ENCODE data around the gene C1D. TPM values are rescaled to one million over a fixed set of nuclear protein-coding genes. Genes with fewer than 3 reads are reported as not detected.

Gene C1D
- total and polyA plus RNA-seq, 2 donors from 2014 or later, result 23.0 to 34.2 TPM

GRCh38 chr2:68044099-68044498, 18.7 kb downstream of the C1D start:
- Histone ChIP-seq H3K4me3 (ENCODE audit: low read length in 3 of 3) (no peak overlapping the region), H3K27ac (ENCODE audit: low read depth in 2 of 2, low read length in 2 of 2) (no peak overlapping the region), H3K4me1 (ENCODE audit: control insufficient read depth in 2 of 3, insufficient read depth in 2 of 3, low read depth in 1 of 3, low read length in 3 of 3) (no peaks in the 10 kb centered on the region), H3K9me3 (ENCODE audit: control insufficient read depth in 2 of 3, insufficient read depth in 1 of 3, low read length in 3 of 3) (no peaks in the 10 kb centered on the region), H3K36me3 (ENCODE audit: control insufficient read depth in 2 of 3, insufficient read depth in 3 of 3, low read length in 3 of 3) (no peaks in the 10 kb centered on the region), H3K27me3 (ENCODE audit: control insufficient read depth, insufficient read depth, low read length) (no peaks in the 10 kb centered on the region), H3K9ac (ENCODE audit: low read length in 3 of 3) (no peak overlapping the region)
- intact Hi-C loops (cut with DNase I), result no loop called here
- no peak for TF ChIP-seq CTCF (IDR thresholded peaks at IDR 0.05; ENCODE audit: borderline replicate concordance, extremely low read depth, insufficient read depth)
- no peak for DNase-seq
- no peak for FAIRE-seq

- no peak for DNase-seq
- no peaks in the 10 kb centered on the region for H3K4me1 ChIP-seq (ENCODE audit: control insufficient read depth in 2 of 3, insufficient read depth in 2 of 3, low read depth in 1 of 3, low read length in 3 of 3)
- no peaks in the 10 kb centered on the region for H3K9me3 ChIP-seq (ENCODE audit: control insufficient read depth in 2 of 3, insufficient read depth in 1 of 3, low read length in 3 of 3)
- no peaks in the 10 kb centered on the region for H3K27me3 ChIP-seq (ENCODE audit: control insufficient read depth, insufficient read depth, low read length)
- H3K27ac ChIP-seq (ENCODE audit: low read depth in 2 of 2, low read length in 2 of 2), result no peak overlapping the region
- intact Hi-C loops (cut with DNase I), result no loop called here
- no peak for TF ChIP-seq CTCF (IDR thresholded peaks at IDR 0.05; ENCODE audit: borderline replicate concordance, extremely low read depth, insufficient read depth)
- no peak for FAIRE-seq
- H3K4me3 ChIP-seq (ENCODE audit: low read length in 3 of 3), result no peak overlapping the region
- H3K9ac ChIP-seq (ENCODE audit: low read length in 3 of 3), result no peak overlapping the region
- no peaks in the 10 kb centered on the region for H3K36me3 ChIP-seq (ENCODE audit: control insufficient read depth in 2 of 3, insufficient read depth in 3 of 3, low read length in 3 of 3)
Observed at GRCh38 chr2:68043695-68044094, 19.1 kb downstream of the C1D start.

GRCh38 chr2:68043032-68043431, 19.8 kb downstream of the C1D start:
- no peak for TF ChIP-seq CTCF (IDR thresholded peaks at IDR 0.05; ENCODE audit: borderline replicate concordance, extremely low read depth, insufficient read depth)
- H3K9ac ChIP-seq (ENCODE audit: low read length in 3 of 3), result no peak overlapping the region
- H3K4me3 ChIP-seq (ENCODE audit: low read length in 3 of 3), result no peak overlapping the region
- no peak overlapping the region for H3K27ac ChIP-seq (ENCODE audit: low read depth in 2 of 2, low read length in 2 of 2)
- FAIRE-seq (no peak), DNase-seq (no peak)
- no peaks in the 10 kb centered on the region for H3K27me3 ChIP-seq (ENCODE audit: control insufficient read depth, insufficient read depth, low read length)
- no peaks in the 10 kb centered on the region for H3K4me1 ChIP-seq (ENCODE audit: control insufficient read depth in 2 of 3, insufficient read depth in 2 of 3, low read depth in 1 of 3, low read length in 3 of 3)
- H3K36me3 ChIP-seq (ENCODE audit: control insufficient read depth in 2 of 3, insufficient read depth in 3 of 3, low read length in 3 of 3), result no peaks in the 10 kb centered on the region
- H3K9me3 ChIP-seq (ENCODE audit: control insufficient read depth in 2 of 3, insufficient read depth in 1 of 3, low read length in 3 of 3), result no peaks in the 10 kb centered on the region
- intact Hi-C loops (cut with DNase I), result no loop called here

GRCh38 chr2:68041704-68042245, 21.0 kb downstream of the C1D start:
- Histone ChIP-seq H3K9me3 (ENCODE audit: control insufficient read depth in 2 of 3, insufficient read depth in 1 of 3, low read length in 3 of 3) (no peaks in the 10 kb centered on the region), H3K9ac (ENCODE audit: low read length in 3 of 3) (no peak overlapping the region), H3K4me3 (ENCODE audit: low read length in 3 of 3) (no peak overlapping the region), H3K4me1 (ENCODE audit: control insufficient read depth in 2 of 3, insufficient read depth in 2 of 3, low read depth in 1 of 3, low read length in 3 of 3) (no peaks in the 10 kb centered on the region), H3K27me3 (ENCODE audit: control insufficient read depth, insufficient read depth, low read length) (no peaks in the 10 kb centered on the region), H3K36me3 (ENCODE audit: control insufficient read depth in 2 of 3, insufficient read depth in 3 of 3, low read length in 3 of 3) (no peaks in the 10 kb centered on the region), H3K27ac (ENCODE audit: low read depth in 2 of 2, low read length in 2 of 2) (no peak overlapping the region)
- intact Hi-C loops (cut with DNase I), result no loop called here
- no peak for FAIRE-seq
- DNase-seq, result no peak
- no peak for TF ChIP-seq CTCF (IDR thresholded peaks at IDR 0.05; ENCODE audit: borderline replicate concordance, extremely low read depth, insufficient read depth)
